Omental fat pad (tissue), 4 donors: ENCODE results near the gene USP37. TPM values are rescaled to one million over a fixed set of nuclear protein-coding genes. Genes with fewer than 3 reads are reported as not detected.

Experiments used
- ATAC-seq: fragments of 150-250 bp; one replicate; pipeline ENCODE4 v1.9.1; 2016; ENCODE audit warnings: mild to moderate bottlenecking, moderate library complexity; ENCODE audit not compliant: low FRiP score
- DNase-seq: peaks from one replicate; pipeline ENCODE4 v3.0.0-alpha.2; 2019; ENCODE audit warnings: low spot score
- total RNA-seq, 4 donors: library from RNA; depleted of rRNA; stranded (reverse); fragments of >200 nt; gene quantifications; one replicate each; pipeline ENCODE4 v1.1.0, GENCODE V29; 2016
- TF ChIP-seq, protein P1 (sequence below), 3 donors: fragments of 450-650 bp; IDR thresholded peaks; one replicate each; pipeline ENCODE4 v1.5.1; 2016 to 2017; ENCODE audit warnings: antibody characterized with exemption in 3 of 3, mild to moderate bottlenecking in 3 of 3, moderate library complexity in 2 of 3

The USP37 gene
- total RNA-seq, 4 donors from 2014 or later: 8.5 to 44.6 (median 12.2) TPM

DNA sequence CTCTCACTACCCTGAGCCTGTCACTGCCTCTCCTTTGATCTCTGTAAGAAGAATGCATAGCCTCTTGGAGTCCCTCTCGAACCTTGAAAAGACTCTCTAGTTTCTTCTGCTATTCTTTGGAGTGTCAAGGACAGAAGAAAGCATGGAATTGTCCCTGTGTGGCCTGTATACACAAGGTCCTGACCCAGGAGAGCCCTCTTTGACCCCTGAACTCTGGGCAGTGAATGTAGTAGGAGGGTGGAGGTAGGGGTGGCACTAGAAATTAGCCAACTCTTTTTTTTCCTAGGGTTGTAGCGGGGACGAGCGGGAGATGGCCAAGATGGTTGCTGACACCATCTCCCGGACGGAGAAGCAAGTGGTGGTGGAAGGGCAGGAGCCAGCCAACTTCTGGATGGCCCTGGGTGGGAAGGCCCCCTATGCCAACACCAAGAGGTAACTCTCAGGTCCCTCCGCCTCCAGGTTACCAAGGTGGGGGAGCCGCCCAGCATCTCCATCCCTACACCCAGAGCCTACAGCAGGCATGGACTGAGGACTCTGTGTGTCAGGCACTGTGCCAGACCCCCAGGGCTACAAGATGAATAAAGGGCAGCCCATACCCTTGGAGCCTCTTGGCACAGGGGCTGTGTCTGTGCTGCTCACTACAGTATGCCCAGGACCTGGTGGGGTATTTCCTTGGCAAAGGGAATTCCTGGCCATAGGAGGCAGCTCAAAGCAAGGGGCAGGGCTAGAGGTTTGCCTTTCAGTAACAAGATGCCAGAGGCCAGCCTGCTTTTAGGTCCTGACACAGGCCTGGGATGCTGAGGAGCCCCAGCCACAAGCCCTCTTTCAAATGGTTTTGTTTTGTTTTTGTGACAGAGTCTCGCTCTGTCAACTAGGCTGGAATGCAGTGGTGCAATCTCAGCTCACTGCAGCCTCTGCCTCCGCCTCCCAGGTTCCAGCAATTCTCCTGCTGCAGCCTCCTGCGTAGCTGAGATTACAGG lies 132.9 kb downstream of the USP37 start:
- DNase-seq (no peak), ATAC-seq (no peak)
- TF ChIP-seq, protein P1, sequence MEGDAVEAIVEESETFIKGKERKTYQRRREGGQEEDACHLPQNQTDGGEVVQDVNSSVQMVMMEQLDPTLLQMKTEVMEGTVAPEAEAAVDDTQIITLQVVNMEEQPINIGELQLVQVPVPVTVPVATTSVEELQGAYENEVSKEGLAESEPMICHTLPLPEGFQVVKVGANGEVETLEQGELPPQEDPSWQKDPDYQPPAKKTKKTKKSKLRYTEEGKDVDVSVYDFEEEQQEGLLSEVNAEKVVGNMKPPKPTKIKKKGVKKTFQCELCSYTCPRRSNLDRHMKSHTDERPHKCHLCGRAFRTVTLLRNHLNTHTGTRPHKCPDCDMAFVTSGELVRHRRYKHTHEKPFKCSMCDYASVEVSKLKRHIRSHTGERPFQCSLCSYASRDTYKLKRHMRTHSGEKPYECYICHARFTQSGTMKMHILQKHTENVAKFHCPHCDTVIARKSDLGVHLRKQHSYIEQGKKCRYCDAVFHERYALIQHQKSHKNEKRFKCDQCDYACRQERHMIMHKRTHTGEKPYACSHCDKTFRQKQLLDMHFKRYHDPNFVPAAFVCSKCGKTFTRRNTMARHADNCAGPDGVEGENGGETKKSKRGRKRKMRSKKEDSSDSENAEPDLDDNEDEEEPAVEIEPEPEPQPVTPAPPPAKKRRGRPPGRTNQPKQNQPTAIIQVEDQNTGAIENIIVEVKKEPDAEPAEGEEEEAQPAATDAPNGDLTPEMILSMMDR (IDR thresholded peaks at IDR 0.05): no peak

- DNase-seq (no peak), ATAC-seq (no peak)
- TF ChIP-seq, protein P1 (IDR thresholded peaks at IDR 0.05): no peak
These were observed 133.7 kb downstream of the USP37 start for GRCh38 chr2:218434456-218434855.

DNA sequence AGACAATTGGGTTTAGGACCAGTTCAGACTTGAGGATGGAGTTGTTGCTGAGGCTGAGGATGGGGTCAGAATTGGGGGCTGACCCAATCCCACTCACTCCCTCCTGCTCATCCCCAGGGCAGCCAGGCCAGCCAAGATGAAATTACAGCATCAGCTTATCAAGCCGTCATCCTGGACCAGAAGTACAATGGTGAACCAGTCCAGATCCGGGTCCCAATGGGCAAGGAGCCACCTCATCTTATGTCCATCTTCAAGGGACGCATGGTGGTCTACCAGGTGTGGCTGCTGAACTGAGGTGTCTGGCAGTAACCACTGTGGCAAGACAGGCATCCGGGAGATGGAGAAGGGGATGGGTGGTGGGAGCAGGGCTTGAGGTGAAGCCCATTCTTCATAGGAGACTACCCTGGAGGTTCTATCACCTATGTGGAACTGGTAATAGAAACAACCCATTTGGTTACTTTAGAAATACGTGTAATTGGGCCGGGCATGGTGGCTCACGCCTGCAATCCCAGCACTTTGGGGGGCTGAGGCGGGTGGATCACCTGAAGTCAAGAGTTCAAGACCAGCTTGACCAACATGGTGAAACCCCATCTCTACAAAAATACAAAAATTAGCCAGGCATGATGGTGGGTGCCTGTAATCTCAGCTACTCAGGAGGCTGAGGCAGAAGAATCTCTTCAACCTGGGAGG lies 135.3 kb downstream of the USP37 start:
- ATAC-seq (no peak), DNase-seq (no peak)
- TF ChIP-seq, protein P1 (IDR thresholded peaks at IDR 0.05): no peak

DNA sequence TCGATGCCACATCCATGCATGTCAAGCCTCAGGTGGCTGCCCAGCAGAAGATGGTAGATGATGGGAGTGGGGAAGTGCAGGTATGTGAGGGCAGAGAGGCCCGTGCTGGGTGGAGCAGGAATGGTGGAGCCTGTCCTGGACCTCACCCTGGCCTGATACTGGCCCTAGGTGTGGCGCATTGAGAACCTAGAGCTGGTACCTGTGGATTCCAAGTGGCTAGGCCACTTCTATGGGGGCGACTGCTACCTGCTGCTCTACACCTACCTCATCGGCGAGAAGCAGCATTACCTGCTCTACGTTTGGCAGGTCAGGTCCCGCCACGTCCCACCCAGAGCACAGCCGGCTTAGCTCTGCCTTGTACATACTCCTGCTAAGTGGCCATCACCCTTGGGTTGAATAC lies 136.3 kb downstream of the USP37 start:
- ATAC-seq: no peak
- DNase-seq: no peak
- TF ChIP-seq, protein P1 (IDR thresholded peaks at IDR 0.05): no peak

- DNase-seq: no peak
- no peak for ATAC-seq
- TF ChIP-seq, protein P1 (IDR thresholded peaks at IDR 0.05): no peak
These were observed 137.4 kb downstream of the USP37 start for GRCh38 chr2:218430721-218431120.

DNA sequence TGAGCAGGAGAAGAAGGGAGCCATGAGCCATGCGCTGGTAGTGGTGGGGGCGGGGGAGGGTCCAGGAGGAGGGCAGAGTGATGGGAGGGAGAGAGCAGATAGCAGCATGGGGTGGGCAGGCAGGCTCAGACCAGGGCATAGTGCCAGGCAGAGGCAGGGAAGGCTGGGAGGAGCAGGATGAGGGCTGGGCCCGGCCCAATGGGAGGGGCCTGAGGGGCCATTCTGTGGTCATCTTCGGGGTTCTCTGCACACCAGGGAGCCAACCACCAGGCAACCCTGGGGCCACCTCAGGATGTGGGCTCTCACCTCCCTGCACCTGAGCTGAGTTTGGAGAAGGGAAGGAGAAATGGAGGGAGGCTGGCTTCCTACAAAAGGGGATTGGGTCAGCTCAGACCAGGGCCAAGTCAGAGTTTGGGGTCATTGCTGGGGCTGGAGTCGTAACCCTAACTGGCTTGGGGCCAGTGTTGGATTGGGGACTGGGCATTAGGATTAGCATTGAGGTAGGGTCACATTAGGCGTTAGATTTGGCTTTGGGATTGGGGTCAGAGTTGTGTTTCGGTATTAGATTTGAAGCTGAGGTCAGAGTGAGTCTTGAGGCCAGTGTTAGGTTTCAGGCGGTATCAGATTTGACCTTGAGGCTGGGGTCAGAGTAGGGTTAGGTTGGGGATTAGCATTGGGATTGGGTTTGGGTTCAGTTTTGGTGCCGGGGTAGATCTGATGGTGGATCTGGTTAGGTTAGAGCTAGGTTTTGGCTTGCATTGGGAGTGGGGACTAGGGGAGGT lies 138.0 kb downstream of the USP37 start:
- no peak for DNase-seq
- TF ChIP-seq, protein P1 (IDR thresholded peaks at IDR 0.05): no peak

More for the DNA sequence above, 138.0 kb downstream of the USP37 start:
- no peak for ATAC-seq
